GM12872 (cell line): ENCODE data around the gene ZNF501.

ENCODE experiments used
- TF ChIP-seq, protein P1 (sequence below): IDR thresholded peaks from 3 replicates; pipeline ENCODE4 v1.5.1; 2011; ENCODE audit warnings: low read depth, mild to moderate bottlenecking, low read length, moderate library complexity; ENCODE audit not compliant: insufficient read depth

The ZNF501 gene

DNA sequence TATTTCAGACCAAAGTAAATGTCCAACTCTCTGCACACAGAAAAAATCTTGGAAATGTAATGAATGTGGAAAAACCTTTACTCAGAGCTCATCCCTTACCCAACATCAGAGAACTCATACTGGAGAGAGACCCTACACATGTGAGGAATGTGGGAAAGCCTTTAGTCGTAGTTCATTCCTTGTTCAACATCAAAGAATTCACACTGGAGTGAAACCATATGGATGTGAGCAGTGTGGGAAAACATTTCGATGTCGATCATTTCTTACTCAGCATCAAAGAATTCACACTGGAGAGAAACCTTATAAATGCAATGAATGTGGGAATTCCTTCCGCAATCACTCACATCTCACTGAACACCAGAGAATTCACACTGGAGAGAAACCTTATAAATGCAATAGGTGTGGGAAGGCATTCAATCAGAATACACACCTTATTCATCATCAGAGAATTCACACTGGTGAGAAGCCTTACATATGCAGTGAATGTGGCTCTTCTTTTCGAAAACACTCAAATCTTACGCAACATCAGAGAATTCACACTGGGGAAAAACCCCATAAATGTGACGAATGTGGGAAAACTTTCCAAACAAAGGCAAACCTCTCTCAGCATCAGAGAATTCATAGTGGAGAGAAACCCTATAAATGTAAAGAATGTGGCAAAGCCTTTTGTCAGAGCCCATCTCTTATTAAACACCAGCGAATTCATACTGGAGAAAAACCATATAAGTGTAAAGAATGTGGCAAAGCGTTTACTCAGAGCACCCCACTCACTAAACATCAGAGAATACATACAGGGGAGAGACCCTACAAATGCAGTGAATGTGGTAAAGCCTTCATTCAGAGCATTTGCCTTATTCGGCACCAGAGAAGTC is 8.0 kb upstream of the ZNF501 start:
- TF ChIP-seq, protein P1, sequence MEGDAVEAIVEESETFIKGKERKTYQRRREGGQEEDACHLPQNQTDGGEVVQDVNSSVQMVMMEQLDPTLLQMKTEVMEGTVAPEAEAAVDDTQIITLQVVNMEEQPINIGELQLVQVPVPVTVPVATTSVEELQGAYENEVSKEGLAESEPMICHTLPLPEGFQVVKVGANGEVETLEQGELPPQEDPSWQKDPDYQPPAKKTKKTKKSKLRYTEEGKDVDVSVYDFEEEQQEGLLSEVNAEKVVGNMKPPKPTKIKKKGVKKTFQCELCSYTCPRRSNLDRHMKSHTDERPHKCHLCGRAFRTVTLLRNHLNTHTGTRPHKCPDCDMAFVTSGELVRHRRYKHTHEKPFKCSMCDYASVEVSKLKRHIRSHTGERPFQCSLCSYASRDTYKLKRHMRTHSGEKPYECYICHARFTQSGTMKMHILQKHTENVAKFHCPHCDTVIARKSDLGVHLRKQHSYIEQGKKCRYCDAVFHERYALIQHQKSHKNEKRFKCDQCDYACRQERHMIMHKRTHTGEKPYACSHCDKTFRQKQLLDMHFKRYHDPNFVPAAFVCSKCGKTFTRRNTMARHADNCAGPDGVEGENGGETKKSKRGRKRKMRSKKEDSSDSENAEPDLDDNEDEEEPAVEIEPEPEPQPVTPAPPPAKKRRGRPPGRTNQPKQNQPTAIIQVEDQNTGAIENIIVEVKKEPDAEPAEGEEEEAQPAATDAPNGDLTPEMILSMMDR: no peak

DNA sequence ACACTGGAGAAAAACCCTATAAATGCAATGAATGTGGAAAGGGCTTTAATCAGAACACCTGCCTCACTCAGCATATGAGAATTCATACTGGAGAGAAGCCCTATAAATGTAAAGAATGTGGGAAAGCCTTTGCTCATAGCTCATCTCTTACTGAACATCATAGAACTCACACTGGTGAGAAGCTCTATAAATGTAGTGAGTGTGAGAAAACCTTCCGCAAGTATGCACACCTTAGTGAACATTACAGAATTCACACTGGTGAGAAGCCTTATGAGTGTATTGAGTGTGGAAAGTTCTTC is 7.4 kb upstream of the ZNF501 start:
- TF ChIP-seq, protein P1: no peak

DNA sequence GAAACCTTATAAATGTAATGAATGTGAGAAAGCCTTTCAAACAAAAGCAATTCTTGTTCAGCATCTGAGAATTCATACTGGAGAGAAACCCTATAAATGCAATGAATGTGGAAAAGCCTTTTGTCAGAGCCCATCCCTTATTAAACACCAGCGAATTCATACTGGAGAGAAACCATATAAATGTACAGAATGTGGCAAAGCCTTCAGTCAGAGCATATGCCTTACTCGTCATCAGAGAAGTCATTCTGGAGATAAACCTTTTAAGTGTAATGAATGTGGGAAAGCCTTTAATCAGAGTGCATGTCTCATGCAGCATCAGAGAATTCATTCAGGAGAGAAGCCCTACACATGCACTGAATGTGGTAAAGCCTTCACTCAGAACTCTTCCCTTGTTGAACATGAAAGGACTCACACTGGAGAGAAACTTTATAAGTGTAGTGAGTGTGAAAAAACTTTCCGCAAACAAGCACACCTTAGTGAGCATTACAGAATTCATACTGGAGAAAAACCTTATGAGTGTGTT is 5.3 kb downstream of the ZNF501 start:
- TF ChIP-seq, protein P1: no peak

DNA sequence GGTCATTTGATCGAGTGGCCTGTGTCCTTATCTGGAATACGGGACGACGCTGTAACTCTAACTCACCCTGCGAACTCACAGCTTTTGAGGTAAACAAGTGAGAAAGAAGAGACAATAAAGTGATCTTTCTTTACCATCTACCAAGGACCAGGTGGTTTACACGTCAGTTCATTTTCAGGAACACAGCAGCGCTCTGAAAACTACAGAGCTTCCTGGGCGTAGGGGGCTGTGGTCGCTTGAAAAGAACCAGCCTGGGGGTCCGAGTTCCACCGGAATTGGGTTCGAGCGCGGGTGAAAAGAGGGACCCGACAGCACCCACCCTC is 31.6 kb downstream of the ZNF501 start:
- TF ChIP-seq, protein P1: no peak

DNA sequence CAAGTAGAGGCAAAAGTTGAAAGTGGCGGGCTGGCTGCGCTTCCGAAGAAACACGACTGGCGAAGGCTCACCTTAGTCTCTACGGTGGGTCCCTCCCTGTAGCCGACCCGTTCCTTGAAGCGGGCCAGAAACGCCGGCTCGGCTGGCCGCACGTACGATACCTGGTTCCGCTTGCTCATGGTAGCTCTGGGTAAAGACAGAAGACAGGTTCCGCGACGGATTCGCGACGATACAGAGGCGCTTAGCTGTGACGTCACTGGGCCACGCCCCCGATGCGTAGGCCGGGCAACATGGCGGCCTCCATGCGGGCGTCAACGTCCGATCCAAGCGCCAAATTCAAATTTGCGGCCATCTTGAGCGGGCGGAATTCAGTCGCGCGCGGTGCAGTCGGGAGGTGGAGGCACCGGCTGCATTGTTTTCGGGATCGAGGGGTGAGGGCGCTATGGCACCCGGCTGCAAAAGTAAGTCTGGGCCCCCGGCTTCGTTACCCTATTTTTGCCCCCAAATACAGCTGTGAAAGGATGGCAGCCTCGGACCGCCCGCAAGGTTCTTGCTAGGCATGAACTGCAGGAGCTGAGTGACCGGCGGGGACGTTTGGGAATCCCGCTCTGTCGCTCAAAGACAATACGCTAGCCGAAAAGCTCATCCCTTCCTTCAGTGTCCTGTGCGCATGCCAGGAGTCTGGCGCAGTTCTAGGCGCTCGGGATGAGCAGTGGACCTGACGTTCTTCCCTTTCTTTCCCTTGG is 32.2 kb downstream of the ZNF501 start, which contains the start of the genes KIAA1143 and KIF15:
Gene KIAA1143 (minus strand): TSS at position 196 of the 746 bp plus-strand sequence. CDS start 17 bp downstream, at position 179.
Gene KIF15 (plus strand): TSS at position 371 of the 746 bp plus-strand sequence. CDS start 72 bp downstream, at position 443.
- TF ChIP-seq, protein P1: no peak

DNA sequence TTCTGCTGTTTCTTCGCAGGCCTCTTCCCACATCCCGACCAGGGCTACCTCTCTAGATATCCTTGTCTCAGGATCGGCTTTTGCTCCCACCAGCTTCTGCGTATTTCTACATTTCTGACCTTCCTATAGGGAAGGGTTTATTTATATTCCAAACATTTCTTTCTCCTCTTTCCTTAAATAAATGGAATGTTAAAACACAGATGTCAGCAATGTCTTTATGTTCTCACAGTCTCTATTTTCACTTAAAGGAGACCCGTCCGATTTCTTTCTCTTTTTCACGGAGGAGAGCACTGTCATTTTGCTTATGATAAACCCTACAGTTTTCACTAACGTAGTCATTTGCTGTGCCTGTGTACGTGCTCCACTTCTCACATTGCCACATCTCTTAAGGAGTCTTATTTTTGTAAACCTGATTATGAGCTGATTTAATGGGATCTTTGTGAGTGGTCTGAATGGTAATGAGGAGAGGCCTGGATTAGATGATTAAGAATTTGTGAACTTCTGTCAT is 32.8 kb downstream of the ZNF501 start:
- TF ChIP-seq, protein P1: no peak

DNA sequence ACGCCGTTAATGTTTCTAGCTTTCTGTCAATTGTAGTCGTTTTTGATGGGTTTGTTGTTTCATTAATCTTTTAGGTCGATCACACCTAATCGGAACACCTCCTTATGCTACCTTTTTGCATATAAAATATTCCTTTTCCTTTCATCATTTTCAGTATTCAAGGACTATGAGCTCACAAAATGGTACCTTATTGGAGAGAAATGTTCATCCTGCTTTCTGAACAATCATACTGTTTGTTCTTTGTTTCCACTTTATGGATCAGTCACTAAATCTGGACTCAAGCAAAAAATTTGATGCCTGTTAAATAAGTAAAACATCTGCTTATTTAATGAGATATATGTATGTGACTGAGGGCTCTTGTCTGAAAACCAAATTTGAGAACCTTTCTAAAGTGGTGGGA is 33.3 kb downstream of the ZNF501 start:
- TF ChIP-seq, protein P1: no peak
